GM19328 (cell line): ENCODE results near the gene CNTNAP2.

Experiments used
- ATAC-seq: cut with Tn5 transposase; IDR thresholded peaks from one replicate; pipeline ENCODE4 v1.9.1; 2021; ENCODE audit warnings: mild to moderate bottlenecking, moderate library complexity; ENCODE audit not compliant: unreplicated experiment

CNTNAP2 gene

DNA sequence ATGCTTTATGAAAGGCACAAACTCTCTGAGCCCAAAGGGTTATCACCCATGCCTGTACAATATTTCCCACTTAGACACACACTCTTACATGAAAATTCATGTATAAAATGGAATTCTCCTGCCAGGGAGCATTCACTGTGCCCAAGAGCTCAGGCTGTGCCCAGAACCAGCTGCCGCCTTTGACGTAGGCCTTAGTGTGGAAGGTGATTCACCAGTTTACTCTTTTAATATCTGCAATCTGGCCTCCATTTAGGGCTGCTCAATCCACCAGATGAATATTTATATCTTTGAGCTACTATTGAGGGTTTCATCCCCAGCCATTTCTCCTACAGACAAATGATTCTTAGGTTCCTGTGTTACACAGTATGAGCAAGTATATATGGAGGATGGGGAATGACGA lies 849.7 kb downstream of the CNTNAP2 start:
- ATAC-seq, result no peak

- no peak for ATAC-seq
These were observed 865.9 kb downstream of the CNTNAP2 start for GRCh38 chr7:146982482-146982881.

GRCh38 chr7:146991596-146991995 lies 875.0 kb downstream of the CNTNAP2 start:
- ATAC-seq, result no peak

GRCh38 chr7:146993764-146994163 lies 877.2 kb downstream of the CNTNAP2 start:
- no peak for ATAC-seq

DNA sequence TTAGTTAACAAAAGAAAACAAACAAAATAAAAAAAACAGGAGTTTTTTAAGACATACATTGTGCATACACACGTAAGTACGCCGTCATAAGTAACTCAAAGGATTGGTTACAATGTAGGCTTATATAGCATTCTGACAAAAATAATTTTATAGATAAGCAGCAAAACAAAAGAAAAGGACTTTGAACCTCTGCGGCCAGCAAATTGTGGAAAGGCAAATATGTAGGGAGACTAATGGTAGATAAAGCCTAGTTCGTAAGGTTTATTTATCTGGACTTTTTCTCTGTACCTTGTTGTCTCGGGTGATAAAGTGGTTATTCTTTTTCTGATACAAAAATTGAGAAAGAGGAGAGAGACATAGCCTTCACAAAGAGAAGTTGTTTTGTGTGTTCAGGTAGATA lies 891.9 kb downstream of the CNTNAP2 start:
- no peak for ATAC-seq

GRCh38 chr7:147012666-147013065 lies 896.1 kb downstream of the CNTNAP2 start:
- ATAC-seq, result no peak

GRCh38 chr7:147013825-147014224 lies 897.2 kb downstream of the CNTNAP2 start:
- no peak for ATAC-seq

GRCh38 chr7:147014286-147014955 lies 897.8 kb downstream of the CNTNAP2 start:
- no peak for ATAC-seq

DNA sequence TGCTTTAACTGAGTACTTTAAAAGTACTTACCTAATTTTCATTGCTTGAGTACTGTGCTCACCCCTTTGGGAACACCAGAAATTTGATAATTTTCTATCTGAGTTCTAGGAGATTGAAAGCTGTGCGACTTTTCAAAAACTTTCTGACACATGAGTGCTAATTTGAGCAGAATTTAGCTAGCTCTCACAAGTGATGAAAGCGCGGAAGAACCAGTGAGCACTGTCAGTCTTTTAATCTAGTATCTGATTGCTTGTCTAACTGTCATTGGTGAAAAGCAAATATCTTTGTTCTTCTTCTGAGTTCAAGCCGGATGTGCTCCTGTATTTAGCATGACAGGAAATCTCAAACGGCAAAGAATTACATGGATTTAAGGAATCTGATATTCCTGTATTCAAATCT lies 899.4 kb downstream of the CNTNAP2 start:
- ATAC-seq, result no peak

GRCh38 chr7:147022056-147022455 lies 905.5 kb downstream of the CNTNAP2 start:
- ATAC-seq, result no peak

DNA sequence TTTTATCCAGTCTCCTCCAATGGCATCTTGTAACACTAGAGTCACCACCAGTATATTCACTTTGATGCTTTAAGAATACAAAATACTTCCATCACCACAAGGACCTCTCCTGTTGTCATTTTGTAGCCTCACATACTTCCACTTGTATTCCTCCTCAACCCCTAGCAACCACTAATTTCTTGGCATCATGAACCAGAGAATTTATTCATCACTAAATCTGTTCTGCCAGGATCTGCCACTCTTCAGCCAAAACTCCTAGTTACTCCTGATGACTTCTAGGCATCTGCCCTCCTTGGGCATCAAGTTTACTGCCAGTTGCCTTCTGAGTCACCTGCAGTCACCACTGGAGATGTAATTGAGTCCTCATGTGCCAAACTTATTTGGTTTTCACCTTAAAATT lies 906.8 kb downstream of the CNTNAP2 start:
- no peak for ATAC-seq

DNA sequence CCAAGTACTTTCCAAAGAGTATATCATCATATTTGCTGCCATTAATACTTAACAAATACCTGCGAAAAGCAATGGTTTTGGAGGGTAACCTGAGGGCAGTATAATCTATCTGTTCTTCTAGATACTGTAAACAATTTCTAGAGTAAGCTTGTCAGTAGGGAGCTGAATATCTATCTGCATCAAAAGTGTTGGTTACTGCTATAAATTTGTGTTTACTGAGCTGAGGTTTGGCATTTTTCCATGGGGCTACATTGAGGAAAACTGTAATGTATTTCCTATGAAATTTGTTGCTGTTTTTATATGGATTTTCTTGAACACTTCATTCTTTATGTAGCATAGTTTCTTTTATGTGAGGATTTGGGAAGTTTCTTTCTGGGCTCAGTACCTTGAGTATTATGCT lies 913.4 kb downstream of the CNTNAP2 start:
- no peak for ATAC-seq

DNA sequence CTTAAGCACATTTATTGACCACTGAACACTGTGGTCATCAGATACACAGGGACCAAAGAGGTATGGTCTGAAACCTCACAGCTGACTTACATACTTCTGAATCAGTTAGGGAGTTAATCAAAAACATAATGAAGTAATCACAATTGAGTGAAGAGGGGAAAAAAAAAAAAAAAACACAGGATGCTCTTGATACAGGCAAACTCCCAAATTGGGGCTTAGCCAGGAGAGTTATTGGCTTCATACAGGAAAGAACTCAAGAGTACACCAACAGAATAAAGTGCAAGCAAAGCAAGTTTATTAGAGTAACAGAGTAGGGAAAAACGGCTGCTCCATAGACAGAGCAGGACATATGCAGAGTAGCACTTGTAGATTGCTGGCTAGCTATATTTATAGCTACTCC lies 917.0 kb downstream of the CNTNAP2 start:
- no peak for ATAC-seq

DNA sequence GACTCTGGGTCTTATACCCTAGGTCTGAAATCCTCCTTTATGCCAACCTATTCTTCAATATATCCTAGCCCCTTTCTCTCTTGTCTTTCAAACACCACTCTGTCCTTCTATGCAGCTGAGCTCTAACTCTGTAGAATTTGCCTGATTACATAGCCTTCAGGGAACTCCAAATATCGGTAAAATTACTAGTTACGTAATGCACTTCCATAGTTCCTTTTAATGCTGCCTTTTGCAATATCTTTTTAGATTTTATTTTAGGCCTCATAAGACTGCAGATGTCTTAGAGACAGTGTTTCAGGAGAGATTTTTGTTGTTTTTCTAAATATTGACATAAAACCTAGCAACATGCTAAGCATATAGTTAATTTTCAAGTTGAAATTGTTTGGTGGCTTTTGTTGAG lies 924.8 kb downstream of the CNTNAP2 start:
- ATAC-seq, result no peak

DNA sequence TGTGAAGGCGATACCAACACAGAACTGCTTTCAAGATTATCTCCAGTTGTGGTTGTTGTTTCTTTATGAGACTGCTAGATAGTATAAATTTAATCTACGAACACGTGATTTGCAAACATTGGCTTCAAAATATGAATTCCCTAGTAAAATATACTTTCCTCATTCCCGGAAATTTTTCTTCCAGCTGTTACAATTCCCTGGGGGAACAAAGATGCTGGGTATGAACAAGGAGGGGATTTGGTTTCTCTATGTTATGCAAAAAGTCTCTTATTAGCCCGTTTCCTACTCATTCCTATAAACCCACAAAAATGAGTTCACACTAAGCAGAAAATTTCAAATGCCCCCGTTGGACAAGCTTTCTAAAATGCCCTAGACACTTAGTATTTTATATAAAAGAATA lies 928.3 kb downstream of the CNTNAP2 start:
- no peak for ATAC-seq

GRCh38 chr7:147047696-147048095 lies 931.1 kb downstream of the CNTNAP2 start:
- no peak for ATAC-seq

DNA sequence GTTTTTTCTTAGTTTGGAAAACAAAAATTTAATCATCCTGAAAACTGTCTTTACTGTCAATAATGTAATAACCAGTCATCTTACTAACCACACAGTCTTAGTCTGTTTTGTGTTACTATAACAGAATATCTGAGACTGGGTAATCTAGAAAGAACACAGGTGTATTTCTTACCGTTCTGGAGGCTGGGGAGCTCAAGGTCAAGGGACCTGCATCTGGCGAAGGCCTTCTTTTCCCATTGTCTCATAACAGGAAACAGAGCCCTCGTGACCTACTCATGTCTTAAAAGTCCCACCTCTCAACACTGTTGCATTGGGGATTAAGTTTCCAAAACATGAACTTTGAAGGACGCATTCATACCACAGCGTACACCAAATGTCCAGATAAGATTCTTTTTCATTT lies 932.3 kb downstream of the CNTNAP2 start:
- no peak for ATAC-seq

DNA sequence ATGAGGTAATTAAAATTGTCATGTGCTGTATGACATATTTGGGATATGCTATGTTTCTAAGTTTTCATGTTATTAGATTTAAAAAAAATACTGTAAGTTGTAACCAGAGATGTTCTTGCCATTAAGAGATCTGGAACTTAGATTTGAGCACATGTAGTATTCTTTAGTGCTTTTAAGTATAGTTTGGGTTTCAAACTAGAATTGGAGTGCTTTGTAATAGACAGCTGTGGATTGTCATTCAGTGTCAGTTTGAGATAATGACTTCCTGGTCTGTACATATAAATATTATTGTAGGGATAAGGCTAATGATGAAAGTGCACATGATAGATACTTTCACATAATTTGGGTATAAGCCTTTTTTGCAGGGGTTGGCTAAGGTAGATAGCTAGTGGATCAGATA lies 936.2 kb downstream of the CNTNAP2 start:
- ATAC-seq, result no peak

DNA sequence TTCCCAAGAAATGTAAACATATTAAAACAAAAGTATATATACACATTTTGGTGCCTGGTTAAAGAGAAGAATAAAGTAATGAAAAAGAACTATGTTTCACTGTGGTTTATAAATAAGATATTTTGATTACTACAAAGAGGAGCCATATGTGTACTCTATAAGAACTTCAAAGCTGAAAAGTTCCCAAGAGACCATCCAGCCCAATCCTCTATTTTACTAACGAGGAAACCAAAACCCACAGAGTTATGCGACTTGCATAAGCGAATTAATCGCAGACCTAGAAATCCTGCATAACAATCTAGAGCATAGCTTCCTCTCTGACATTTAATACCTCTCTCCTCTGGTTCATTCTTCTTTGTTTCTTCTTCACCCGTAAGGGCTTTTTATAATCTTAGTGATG lies 937.1 kb downstream of the CNTNAP2 start:
- no peak for ATAC-seq

GRCh38 chr7:147060070-147060469 lies 943.5 kb downstream of the CNTNAP2 start:
- ATAC-seq, result no peak

GRCh38 chr7:147062897-147063296 lies 946.3 kb downstream of the CNTNAP2 start:
- no peak for ATAC-seq

- ATAC-seq, result no peak
These were observed 952.2 kb downstream of the CNTNAP2 start for GRCh38 chr7:147068842-147069241.

DNA sequence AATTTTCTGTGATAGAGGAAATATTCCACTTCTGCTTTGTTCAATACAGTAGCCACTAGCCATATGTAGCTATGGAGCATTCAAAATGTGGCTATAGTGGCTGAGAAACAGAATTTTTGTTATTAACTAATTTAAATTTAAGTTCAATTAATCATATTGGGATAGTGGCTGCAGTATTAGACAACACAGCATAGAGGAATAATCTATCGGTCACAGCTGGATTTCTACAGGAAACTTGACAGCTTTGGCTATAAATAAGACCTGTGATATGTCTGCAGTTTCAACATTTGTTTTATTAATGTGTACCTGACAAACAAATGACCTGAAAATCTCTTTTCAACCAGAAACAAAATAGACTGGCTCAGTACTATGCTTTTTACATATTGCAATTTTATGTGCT lies 953.2 kb downstream of the CNTNAP2 start:
- no peak for ATAC-seq
